K562 (cell line): Measurements from ENCODE around the gene COL25A1. TPM values are rescaled to one million over a fixed set of nuclear protein-coding genes. Genes with fewer than 3 reads are reported as not detected.

ENCODE experiments used
- ARID1B ChIP-seq: fragments of 450-650 bp; IDR thresholded peaks from 2 replicates; pipeline ENCODE4 v1.6.1; 2016; ENCODE audit warnings: antibody characterized with exemption, mild to moderate bottlenecking, inconsistent platforms
- BCOR ChIP-seq: fragments of 450-650 bp; IDR thresholded peaks from 2 replicates; pipeline ENCODE4 v1.6.1; 2016
- EGR1 ChIP-seq: fragments of 450-650 bp; conservative IDR thresholded peaks from 2 replicates; pipeline ENCODE4 v1.6.1; 2017; ENCODE audit warnings: mild to moderate bottlenecking
- HDAC6 ChIP-seq: IDR thresholded peaks from 2 replicates; pipeline ENCODE4 v1.6.1; 2012; ENCODE audit warnings: low read depth, mild to moderate bottlenecking, control low read depth, inconsistent platforms, low read length, moderate library complexity
- MNT ChIP-seq, 2 experiments: fragments of 450-650 bp; conservative IDR thresholded peaks; 2 replicates each; pipeline ENCODE4 v1.6.1; 2017; ENCODE audit warnings: mild to moderate bottlenecking in 2 of 2, moderate library complexity in 2 of 2
- RUNX1 ChIP-seq: sonication (generic); IDR thresholded peaks from 2 replicates; pipeline ENCODE4 v1.6.1; 2016; ENCODE audit warnings: antibody characterized with exemption, low read depth
- SREBF2 ChIP-seq: sonication (generic); formaldehyde crosslinking; IDR thresholded peaks from 2 replicates; pipeline ENCODE4 v1.4.0; 2020; ENCODE audit warnings: mild to moderate bottlenecking, missing genetic modification reagents
- YY1 ChIP-seq, 3 experiments: IDR thresholded peaks; 2 replicates each; pipeline ENCODE4 v1.6.1; 2011; ENCODE audit warnings: low read length in 2 of 3, mild to moderate bottlenecking in 2 of 3, moderate library complexity in 2 of 3, borderline replicate concordance in 1 of 3, control low read depth in 1 of 3, low read depth in 1 of 3; ENCODE audit not compliant: insufficient read depth in 3 of 3, insufficient replicate concordance in 2 of 3, control insufficient read depth in 1 of 3, insufficient read length in 1 of 3; ENCODE audit errors: extremely low read depth in 1 of 3
- ZNF507 ChIP-seq: conservative IDR thresholded peaks from 2 replicates; pipeline ENCODE4 v1.6.1; 2017; ENCODE audit warnings: missing genetic modification characterization, missing compliant biosample characterization
- ZNF518B ChIP-seq: fragments of 250-450 bp; sonication (Bioruptor Pico); IDR thresholded peaks from 2 replicates; pipeline ENCODE4 v1.5.0; 2021; ENCODE audit warnings: mild to moderate bottlenecking, moderate library complexity
- ZNF780A ChIP-seq: fragments of 250-450 bp; sonication (Bioruptor Pico); IDR thresholded peaks from 2 replicates; pipeline ENCODE4 v1.5.0; 2021; ENCODE audit warnings: mild to moderate bottlenecking
- polyA plus RNA-seq, 8 experiments: library from polyadenylated mRNA; depleted of rRNA in 4 of 8; stranded (reverse) in 5 of 8; unstranded in 3 of 8; fragments of >200 nt; fragmentation: Nextera tagmentation in 2 of 8; fragmentation: Illumina TruSeq in 1 of 8; extraction: Ambion mirVana in 2 of 8; extraction: Trizol in 1 of 8; gene quantifications; 2 replicates each; pipeline versions ENCODE4 v1.2.1 to v1.2.3, GENCODE V29; 2011 to 2014; ENCODE audit warnings: inconsistent platforms in 1 of 8, missing spikeins in 1 of 8
- total RNA-seq, 7 experiments: library from RNA; depleted of rRNA in 6 of 7; stranded (reverse); fragments of >200 nt in 6 of 7; fragmentation: Illumina TruSeq in 2 of 7; extraction: Trizol in 2 of 7; gene quantifications; 2 replicates each; pipeline versions ENCODE4 v1.2.1 to v1.2.3, GENCODE V29; 2011 to 2021; ENCODE audit warnings: low replicate concordance in 1 of 7

The COL25A1 gene
- total and polyA plus RNA-seq, 9 of the 15 experiments (the other 6 are each of a cell fraction or from before 2014, with no cell fraction given), result 0.03 to 0.62 (median 0.27) TPM

GRCh38 chr4:109134921-109135320, 167.5 kb downstream of the COL25A1 start (continued):
- TF ChIP-seq MNT (conservative IDR thresholded peaks at IDR 0.05), result no peak
- TF ChIP-seq EGR1, result no peak
- TF ChIP-seq ZNF780A, result no peak
- no peak for TF ChIP-seq HDAC6
- TF ChIP-seq ZNF518B, result no peak
- TF ChIP-seq SREBF2 (CRISPR knock-in tag), result no peak
- TF ChIP-seq ARID1B, result peak; percentile 81
- no peak for TF ChIP-seq BCOR
- TF ChIP-seq YY1 (IDR thresholded peaks at IDR 0.05; ENCODE audit: borderline replicate concordance in 1 of 3, control insufficient read depth in 1 of 3, extremely low read depth in 1 of 3, insufficient read depth in 3 of 3, insufficient read length in 1 of 3, insufficient replicate concordance in 2 of 3, low read depth in 1 of 3, low read length in 2 of 3), result no peak
- TF ChIP-seq ZNF507 (tag), result no peak
- no peak for TF ChIP-seq RUNX1
